Lung (tissue), 12 donors: ENCODE results near the gene GRIK2. TPM values are rescaled to one million over a fixed set of nuclear protein-coding genes. Genes with fewer than 3 reads are reported as not detected.

ENCODE experiments used
- ATAC-seq: fragments of 200-7000 bp; cut with Tn5 transposase; one replicate; pipeline ENCODE4 v1.9.1; 2020; ENCODE audit warnings: moderate number of reproducible peaks; ENCODE audit not compliant: insufficient read depth, low FRiP score
- DNase-seq, 3 donors: peaks; one replicate each; pipeline ENCODE4 v3.0.0-alpha.2; 2013 to 2017
- H3K27ac ChIP-seq, 2 donors: one replicate each; pipeline ENCODE4 v1.5.1; 2013; ENCODE audit warnings: mild to moderate bottlenecking in 2 of 2, moderate library complexity in 2 of 2, control low read depth in 1 of 2, inconsistent platforms in 1 of 2, low read depth in 1 of 2, low read length in 1 of 2
- H3K27me3 ChIP-seq, 3 donors: one replicate each; pipeline ENCODE4 v1.5.1; 2013; ENCODE audit warnings: low read length in 2 of 3; ENCODE audit not compliant: control insufficient read depth in 3 of 3, insufficient read depth in 3 of 3
- H3K36me3 ChIP-seq, 4 donors: one replicate each; pipeline ENCODE4 v1.5.1; 2013; ENCODE audit warnings: low read length in 4 of 4, mild to moderate bottlenecking in 1 of 4, moderate library complexity in 1 of 4; ENCODE audit not compliant: control insufficient read depth in 4 of 4, insufficient read depth in 4 of 4
- H3K4me1 ChIP-seq, 5 donors: one replicate each; pipeline ENCODE4 v1.5.1; 2013; ENCODE audit warnings: low read length in 5 of 5, mild to moderate bottlenecking in 2 of 5, moderate library complexity in 1 of 5; ENCODE audit not compliant: control insufficient read depth in 5 of 5, insufficient read depth in 5 of 5
- H3K4me3 ChIP-seq: one replicate; pipeline ENCODE4 v1.5.1; 2013; ENCODE audit warnings: mild to moderate bottlenecking, control low read depth, moderate library complexity
- H3K9ac ChIP-seq, 2 donors: one replicate each; pipeline ENCODE4 v1.5.1; 2013; ENCODE audit warnings: low read length in 2 of 2, control low read depth in 1 of 2; ENCODE audit not compliant: insufficient read depth in 1 of 2
- H3K9me3 ChIP-seq, 4 donors: one replicate each; pipeline ENCODE4 v1.5.1; 2013; ENCODE audit warnings: low read length in 3 of 4, mild to moderate bottlenecking in 1 of 4, moderate library complexity in 1 of 4; ENCODE audit not compliant: control insufficient read depth in 4 of 4, insufficient read depth in 3 of 4
- WGBS, 2 donors: extraction: QIAGEN DNeasy Blood & Tissue Kit; methylation state at CpG; one replicate each; pipeline ENCODE4 v1.1.7; 2013; 5-methylcytosine and 5-hydroxymethylcytosine counted together
- polyA plus RNA-seq, 2 donors: library from polyadenylated mRNA; stranded (reverse); fragments of 200-250 nt; gene quantifications; one replicate each; pipeline ENCODE4 v1.2.1, GENCODE V29; 2013
- total RNA-seq, 2 donors: library from RNA; depleted of rRNA in 1 of 2; stranded (reverse); fragments of >200 nt in 1 of 2; gene quantifications; one replicate each; pipeline ENCODE4 v1.2.1, GENCODE V29; 2014 to 2021
- TF ChIP-seq, protein P1 (sequence below): IDR thresholded peaks from 2 replicates; pipeline ENCODE4 v1.5.1; 2012; ENCODE audit warnings: mild to moderate bottlenecking; ENCODE audit errors: control extremely low read depth, extremely low read depth
- donor health status: control.
- donor health status: control.
- donor health status: Bipolar disorder and iron deficiency.
- donor health status: healthy.
- donor health status: DM: yes; HTN: yes; CAD: no.

The GRIK2 gene
- total and polyA plus RNA-seq, 4 donors = 0.09 to 5.1 (median 0.67) TPM

DNA sequence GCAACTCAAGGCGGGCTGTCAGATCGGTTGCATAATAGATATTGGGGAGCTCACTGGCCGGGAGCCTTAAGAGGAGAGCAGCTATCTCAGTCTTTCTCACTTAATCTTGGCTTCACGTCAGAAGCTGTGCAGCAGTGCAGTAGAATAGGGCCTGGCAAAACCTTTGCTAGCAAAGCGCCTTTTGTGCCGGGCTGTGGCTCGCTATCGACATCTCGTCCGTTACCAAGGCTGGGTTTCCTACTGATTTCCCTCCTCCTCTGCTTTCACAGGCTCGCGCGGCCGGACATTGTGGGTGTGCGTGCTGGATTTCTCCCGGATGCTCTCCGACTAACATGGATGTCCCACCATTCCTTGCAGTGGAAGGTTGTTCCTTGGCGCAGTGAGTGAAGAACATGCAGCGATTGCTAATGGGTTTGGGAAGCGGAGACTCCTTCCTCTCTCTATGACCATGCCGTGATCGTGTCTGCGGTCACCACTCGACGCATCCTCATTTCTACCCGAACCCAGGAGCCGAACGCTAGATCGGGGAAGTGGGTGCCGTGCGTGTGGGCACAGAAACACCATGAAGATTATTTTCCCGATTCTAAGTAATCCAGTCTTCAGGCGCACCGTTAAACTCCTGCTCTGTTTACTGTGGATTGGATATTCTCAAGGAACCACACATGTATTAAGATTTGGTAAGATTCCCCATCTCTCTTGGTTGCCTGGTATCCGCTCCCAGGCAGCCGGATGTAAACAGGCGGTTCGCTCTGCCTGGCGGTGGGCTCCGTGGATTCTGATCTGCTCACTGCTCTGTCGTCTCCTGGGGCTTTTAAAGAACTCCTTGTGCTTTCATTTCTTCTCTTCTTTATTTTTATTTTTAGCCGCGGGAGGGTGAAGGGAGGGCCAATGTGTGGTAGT lies 5.5 kb downstream of the GRIK2 start:
- Histone ChIP-seq H3K4me1 (peaks cover 0 to 7% (median 2%) of the 10 kb centered on the region in 5 donors), H3K36me3 (no peaks in the 10 kb centered on the region), H3K27me3 (peaks cover 23 to 77% (median 75%) of the 10 kb centered on the region in 3 donors), H3K9me3 (peaks cover 0 to 16% (median 0%) of the 10 kb centered on the region in 4 donors), H3K9ac (no peak overlapping the region), H3K4me3 (no peak overlapping the region), H3K27ac (no peak overlapping the region)
- no peak for ATAC-seq
- TF ChIP-seq, protein P1, sequence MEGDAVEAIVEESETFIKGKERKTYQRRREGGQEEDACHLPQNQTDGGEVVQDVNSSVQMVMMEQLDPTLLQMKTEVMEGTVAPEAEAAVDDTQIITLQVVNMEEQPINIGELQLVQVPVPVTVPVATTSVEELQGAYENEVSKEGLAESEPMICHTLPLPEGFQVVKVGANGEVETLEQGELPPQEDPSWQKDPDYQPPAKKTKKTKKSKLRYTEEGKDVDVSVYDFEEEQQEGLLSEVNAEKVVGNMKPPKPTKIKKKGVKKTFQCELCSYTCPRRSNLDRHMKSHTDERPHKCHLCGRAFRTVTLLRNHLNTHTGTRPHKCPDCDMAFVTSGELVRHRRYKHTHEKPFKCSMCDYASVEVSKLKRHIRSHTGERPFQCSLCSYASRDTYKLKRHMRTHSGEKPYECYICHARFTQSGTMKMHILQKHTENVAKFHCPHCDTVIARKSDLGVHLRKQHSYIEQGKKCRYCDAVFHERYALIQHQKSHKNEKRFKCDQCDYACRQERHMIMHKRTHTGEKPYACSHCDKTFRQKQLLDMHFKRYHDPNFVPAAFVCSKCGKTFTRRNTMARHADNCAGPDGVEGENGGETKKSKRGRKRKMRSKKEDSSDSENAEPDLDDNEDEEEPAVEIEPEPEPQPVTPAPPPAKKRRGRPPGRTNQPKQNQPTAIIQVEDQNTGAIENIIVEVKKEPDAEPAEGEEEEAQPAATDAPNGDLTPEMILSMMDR = no peak
- 4 to 7% methylated on average over 43 of the region's 43 CpGs for WGBS, 2 donors
- no peak for DNase-seq

DNA sequence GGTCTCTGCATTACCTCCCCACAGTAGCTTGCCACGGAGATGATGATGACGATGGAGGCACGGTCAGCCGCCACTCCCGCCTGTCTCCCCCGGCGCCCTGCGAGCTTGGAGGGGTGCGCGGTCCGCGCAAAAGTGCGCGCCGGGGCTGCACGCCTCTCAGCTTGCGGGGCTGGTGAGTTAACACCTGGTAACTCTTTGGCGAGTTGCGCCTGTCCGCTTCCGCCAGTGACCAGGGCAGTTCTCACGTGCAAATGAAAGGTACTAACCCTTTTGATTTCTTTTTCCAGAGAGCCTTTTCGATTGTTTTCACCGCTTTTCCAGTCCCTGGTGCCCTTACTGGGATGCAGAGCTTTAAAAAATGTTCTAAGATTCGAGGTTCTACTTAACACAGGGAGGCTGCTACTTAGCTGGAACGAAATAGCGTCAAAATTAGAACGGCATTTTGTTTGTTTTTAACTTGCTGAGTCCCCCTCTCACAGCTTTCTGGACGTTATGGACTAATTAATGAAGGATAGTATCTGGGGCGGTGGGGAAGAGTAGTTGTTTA lies 6.2 kb downstream of the GRIK2 start:
- TF ChIP-seq, protein P1 = no peak
- ATAC-seq (no peak), DNase-seq (no peak)
- Histone ChIP-seq H3K9ac (no peak overlapping the region), H3K4me1 (peaks cover 0 to 7% (median 2%) of the 10 kb centered on the region in 5 donors), H3K27me3 (peaks cover 23 to 77% (median 73%) of the 10 kb centered on the region in 3 donors), H3K27ac (no peak overlapping the region), H3K4me3 (no peak overlapping the region), H3K9me3 (peaks cover 0 to 16% (median 0%) of the 10 kb centered on the region in 4 donors), H3K36me3 (no peaks in the 10 kb centered on the region)
- WGBS, 2 donors = 2 to 7% methylated on average over 30 of the region's 30 CpGs

DNA sequence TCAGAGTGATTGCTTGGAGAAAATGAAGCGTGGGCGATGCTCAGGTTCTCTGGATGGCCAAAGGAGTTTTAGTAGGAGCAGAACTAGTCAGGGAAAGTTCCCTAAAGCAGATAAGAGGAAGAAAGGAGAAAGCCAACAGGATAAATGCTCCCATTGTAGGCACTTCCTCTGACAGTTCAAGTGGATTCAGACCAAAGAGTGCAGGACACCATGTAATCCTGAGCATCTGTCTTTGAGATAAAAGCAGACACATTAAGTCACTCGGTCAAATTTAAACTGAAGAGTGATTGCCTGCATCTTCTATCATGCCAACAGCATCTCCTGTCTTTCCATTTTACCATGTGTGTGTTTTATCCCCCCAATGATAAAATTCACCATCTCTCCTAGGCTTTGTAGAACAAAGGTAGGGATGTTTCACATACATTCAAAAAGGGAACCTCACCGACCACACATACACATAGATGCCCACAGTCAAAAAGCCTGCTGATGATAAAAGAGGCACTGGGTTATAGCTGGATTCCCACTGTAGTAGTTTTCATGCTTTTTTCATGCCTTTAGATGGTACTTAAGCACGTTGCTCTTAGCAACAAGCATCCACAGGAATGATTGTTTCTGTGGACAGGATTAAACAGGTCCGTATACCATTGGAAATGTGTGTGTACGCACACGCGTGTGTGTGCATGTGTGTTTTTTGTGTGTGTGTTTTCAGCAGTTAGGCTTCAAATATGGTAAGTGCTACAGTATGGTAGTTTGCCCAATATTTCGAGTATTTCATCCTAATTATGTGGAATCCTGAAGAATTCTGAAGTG lies 7.0 kb downstream of the GRIK2 start:
- Histone ChIP-seq H3K36me3 (no peaks in the 10 kb centered on the region), H3K4me1 (peaks cover 0 to 7% (median 2%) of the 10 kb centered on the region in 5 donors), H3K9me3 (peaks cover 0 to 16% (median 0%) of the 10 kb centered on the region in 4 donors), H3K27me3 (peaks cover 23 to 74% (median 74%) of the 10 kb centered on the region in 3 donors), H3K27ac (no peak overlapping the region), H3K4me3 (no peak overlapping the region), H3K9ac (no peak overlapping the region)
- DNase-seq (no peak), ATAC-seq (no peak)
- TF ChIP-seq, protein P1 = no peak
- 36% methylated on average over 10 of the region's 10 CpGs for WGBS, 2 donors
